Activated CD4-positive, CD25-positive, alpha-beta regulatory T cell treated with anti-CD3 and anti-CD28 coated beads, Interleukin-2, amount 50 U/mL, for 72 hours (primary cell): ENCODE results near the gene LRRC42.
"Not testable (repeated sequence)": the region's sequence is repeated elsewhere in the genome, so short reads cannot be mapped to it uniquely, and the experiment has no call there.

Experiments used
- DNase-seq: peaks from one replicate; pipeline ENCODE4 v3.0.0; 2021

Gene LRRC42

DNA sequence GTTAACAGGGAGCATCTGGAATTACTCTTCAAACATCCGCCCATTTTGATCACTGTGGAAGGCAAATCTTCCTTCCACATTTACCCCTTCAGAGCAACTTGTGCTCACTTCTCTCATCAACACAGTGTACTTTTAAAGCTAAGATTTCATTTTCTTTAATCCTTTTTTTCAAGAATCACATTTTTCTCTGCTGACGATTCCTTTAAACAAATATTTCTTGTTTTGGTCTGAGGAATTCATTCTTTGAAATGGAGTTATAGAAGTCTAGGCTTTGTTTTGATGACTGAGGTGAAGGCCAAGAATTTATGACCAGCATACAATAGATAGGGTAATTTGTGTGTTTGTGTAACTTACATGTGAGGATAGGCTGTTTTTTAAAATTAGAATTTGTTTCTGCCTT is 25.6 kb downstream of the LRRC42 start:
- DNase-seq = no peak

DNA sequence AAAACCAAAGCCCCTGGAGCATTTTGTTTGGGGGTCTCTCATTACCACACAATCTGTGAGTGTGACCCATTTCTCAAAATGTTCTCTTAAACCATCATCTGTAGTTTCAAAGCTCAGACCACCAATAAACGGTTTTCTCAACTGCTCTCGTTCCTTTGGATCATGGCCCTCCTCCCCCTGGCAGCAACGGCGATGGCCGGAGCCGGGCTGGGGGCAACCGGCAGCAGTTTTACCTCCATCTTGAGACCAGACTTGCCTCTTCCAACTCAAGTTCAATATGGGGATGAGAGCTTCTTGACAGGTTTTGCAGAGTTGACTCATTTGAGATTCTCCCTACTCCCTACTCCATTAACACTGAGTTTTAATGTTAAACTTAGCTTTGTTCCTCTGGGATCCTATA is 29.7 kb downstream of the LRRC42 start:
- DNase-seq = no peak

DNA sequence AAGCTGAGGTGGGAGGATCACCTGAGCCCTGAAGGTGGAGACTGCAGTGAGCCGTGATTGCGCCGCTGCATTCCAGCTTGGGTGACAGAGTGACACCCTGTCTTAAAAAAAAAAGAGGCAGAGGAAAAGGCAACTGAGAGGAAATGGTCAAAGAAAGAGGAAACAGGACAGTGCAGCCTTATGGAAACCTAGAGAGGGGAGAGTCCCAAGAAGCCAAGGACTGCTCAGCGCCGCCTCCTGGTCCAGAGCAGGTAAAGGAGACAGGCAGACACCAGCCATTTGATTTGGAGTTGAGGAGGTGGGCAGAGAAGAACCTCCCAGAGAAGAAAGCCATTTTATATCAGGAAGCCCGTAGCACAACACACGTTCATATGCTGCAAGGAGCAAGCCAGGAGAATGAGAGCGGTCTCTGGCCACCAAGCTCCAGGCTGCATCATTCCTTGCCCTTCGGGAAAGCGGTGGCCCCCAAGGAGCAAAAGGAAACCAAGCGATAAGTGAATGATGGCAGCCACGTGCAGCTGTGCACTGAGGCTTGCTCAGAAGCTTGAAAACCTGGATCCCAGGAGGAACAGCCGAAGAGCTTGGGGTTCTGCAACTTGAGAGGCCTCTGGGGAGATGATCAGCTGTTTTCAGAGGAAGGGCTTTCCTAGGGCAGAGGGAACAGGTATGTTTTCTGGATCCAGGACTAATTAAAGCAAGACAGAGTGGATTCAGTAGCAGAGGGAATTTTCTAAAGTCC is 33.7 kb downstream of the LRRC42 start:
- no peak for DNase-seq

DNA sequence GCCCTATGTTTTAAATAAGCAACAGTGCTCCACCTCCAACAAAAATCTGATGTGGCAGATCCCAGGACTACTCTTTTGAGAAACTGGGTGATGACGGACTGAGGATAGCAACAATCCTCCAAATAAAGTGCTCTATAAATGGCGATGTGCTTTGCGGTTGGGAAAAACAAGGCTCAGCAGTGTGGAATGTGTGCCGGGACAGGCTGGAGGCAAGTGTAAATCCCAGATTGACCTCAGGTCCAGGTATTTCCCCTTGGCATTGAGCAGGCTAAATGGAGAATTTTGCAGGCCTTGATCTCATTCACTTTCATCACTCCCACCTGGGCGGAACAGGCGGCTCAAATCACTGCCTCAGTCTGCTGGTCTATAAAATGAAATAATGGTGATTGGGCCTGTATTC is 35.1 kb downstream of the LRRC42 start:
- DNase-seq = no peak

DNA sequence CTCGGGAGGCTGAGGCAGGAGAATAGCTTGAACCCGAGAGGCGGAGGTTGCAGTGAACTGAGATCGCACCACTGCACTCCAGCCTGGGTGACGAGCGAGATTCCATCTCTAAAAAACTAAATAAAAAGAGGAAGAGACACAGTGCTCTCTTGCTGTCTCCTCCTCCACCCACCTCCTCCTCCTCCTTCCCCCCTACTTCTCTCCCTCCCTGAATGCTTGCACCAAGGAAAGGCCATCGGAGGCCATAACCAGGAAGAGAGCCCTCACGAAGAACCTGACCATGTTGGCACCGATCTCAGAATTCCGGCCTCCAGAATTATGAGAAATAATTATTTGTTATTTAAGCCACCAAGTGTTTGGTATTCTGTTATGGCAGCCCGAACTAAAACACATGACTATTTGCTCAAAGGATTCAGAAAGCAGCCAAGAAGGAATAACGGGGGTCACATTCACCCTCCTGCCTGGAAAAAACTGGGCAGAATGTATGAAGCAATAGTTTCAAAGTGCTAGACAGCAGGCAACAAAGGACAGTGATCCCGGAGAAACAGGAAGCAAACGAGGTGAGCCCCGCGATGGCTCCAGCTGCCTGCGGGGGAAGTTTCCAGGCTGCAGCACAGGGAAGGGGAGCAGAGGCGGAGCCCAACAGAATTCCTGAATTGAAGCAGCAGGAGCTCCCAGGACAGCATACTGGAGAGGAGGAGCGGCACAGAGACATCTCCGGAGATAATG is 36.0 kb downstream of the LRRC42 start:
- DNase-seq = no peak

DNA sequence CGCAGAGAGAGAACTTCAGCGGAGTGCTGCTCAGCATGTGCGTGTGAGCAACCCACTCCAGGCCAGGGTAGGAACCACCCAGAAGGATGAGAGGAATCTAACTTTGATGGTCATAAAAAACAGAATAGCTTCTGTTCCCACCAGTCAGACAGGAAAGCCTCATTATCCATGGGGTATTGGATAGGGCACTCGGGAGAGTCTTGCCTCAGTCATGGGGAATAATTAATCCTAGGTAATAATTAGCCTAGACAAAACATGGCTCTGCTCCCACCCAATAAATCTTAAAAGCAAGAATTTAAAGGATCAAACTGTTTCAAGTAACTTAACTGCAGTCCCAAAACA is 36.6 kb downstream of the LRRC42 start:
- no peak for DNase-seq

DNA sequence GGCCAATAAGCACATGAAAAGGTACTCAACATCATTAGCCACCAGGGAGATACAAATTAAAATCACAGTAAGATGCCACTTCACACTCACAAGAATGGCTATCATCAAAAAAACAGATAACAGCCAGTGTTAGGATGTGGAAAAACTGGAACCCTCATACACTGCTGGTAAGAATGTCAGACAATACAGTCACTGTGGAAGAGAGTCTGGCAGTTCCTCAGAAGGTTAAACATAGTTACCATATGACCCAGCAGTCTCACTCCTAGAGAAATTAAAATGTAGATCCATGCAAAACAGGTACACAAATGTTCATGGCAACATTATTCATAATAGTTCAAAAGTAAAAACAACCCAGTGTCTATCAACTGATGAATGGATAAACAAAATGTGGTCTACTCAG is 38.6 kb downstream of the LRRC42 start:
- no peak for DNase-seq

DNA sequence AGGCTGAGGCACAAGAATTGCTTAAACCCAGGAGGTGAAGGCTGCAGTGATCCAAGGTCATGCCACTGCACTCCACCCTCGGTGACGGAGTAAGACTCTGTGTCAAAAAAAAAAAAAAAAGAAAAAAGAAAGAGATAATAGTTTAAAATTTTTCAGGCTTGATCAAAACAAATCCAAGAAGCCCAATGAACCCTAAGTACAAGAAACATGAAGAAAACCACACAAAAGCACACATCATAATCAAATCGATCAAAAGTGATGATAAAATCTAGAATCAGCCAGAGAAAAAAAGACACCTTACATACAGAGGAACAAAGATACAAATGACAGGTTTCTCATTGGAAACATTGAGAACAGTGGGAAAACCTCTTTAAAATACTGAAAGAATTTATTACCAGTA is 40.3 kb downstream of the LRRC42 start:
- no peak for DNase-seq

DNA sequence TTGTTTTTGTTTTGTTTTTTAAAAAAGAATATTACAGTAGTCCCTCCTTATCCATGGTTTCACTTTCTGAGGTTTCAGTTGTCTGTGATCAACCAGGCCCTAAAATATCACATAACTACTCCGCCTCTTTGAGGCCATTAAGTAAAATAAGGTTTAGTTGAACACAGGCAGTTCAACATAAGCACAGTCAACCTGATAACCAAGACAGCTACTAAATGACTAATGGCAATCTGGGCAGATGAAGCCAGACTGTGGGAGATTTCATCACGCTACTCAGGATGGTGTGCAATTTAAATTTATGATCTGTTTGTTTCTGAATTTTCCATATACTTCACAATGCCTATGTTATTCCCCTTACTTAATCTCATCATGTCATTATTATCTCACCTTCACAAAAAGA is 41.7 kb downstream of the LRRC42 start:
- DNase-seq = no peak

DNA sequence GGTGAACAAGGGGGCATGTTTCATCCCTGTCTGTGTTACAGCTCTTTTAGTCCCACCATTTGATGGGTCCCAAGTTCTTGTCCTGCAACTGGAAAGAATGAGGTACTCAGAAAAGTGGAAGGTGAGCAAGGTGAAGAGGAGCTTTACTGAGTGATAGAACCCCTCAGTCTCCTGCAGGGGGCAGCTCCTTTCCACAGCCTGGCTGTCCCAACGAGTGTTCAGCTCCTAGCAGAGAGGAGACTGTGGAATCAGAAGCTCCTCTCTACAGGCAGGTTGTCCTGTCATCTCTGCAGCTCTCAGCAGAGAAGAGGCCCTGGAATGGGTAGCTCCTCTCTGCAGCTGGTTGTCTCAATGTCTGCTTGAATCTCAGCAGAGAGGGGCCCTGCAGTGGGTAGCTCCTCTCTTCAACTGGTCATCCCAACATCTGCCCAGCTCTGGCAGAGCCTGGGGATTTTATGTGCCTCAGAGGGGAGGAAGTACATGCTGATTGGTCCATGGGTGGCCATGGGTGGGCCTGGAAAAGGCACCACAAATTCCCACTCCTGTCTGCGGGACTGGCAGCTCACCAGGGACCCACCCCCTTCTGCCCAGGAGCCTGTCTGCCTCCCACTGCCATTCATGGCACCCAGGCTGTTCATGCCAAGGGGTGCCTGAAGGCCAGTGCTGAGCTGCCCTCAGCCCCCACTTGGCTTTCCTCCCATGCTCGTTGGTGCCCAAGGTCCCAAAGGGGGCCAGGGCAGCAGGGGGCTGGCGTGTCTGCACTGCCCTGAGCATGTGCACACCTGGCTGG is 46.1 kb downstream of the LRRC42 start:
- no peak for DNase-seq

DNA sequence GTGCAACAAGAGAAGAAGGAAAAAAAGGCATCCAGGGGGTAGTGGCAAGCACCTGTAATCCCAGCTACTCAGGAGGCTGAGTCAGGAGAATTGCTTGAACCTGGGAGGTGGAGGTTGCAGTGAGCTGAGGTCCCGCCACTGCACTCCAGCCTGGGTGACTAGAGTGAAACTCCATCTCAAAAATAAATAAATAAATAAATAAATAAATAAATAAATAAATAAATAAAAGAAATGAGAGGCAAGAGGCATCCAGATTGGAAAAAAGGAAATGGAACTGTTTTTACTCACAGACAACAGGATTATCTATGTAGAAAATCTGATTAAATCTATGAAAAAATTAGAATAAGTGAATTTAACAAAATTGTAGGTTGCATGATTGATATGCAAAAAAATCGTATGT is 48.4 kb downstream of the LRRC42 start:
- DNase-seq = not testable (repeated sequence)

DNA sequence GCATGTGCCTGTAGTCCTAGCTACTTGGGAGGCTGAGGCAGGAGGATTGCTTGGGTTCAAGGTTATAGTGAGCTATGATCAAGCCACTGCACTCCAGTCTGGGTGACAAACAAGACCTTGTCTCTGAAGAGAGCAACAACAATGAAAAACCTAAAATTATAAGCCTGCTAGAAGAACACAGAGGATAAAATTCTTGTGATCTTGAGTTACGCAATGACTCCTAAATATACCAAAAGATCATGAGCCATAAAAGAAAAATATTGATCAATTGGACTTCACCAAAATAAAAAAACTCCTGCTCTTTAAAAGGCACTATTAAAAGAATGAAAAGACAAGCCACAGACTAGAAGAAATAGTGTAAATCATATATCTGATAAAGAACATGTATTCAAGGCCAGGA is 49.5 kb downstream of the LRRC42 start:
- no peak for DNase-seq

DNA sequence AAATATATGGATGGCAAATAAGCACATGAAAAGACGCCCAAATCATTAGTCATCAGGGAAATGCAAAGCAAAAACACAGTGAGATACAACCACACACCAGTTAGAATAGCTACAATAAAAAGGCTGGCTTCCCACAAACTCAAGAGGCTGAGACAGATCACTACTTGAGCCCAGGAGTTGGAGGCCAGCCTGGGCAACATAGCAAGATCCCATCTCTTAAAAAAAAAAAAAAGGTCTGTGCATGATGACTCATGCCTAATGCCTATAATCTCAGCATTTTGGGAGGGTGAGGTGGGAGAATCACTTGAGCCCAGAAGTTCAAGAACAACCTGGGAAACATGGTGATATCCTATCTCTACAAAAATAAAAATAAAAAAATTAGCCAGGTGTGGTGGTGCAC is 52.1 kb downstream of the LRRC42 start:
- no peak for DNase-seq

DNA sequence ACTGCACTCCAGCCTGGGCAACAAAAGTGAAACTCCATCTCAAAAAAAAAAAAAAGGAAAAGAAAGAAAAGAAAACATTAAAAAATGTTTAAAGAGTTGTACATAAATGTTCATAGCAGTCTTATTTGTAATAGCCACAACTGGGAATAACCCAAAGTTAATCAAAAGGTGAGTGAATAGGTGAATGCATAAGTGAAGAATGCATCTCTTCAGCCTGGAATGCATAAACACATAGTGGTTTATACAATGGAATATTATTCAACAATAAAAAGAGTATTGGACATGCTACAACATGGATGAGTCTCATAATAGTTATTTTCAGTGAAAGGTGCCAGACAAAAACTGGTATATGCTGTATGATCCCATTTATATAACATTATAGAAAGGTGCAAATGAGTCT is 53.8 kb downstream of the LRRC42 start:
- DNase-seq = no peak

DNA sequence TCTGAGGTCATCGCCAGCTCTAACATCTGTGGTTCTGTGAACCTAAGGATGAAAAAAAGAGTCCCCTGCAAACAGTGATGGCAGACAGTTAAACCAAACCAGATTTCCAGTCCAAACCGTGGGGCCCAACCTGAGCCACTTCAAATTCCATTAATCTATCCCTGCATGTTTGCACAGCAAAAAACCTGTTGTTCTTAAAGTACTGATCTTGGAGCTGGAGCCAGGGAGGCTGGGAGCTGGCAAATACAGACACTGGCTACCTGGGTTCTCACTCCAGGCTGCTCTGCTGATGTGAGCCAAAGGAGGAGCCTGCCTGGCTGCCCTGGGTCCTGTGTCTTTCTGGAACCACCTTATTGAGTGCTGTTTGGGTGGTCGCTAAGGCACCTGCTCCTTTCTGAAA is 55.4 kb downstream of the LRRC42 start:
- no peak for DNase-seq

DNA sequence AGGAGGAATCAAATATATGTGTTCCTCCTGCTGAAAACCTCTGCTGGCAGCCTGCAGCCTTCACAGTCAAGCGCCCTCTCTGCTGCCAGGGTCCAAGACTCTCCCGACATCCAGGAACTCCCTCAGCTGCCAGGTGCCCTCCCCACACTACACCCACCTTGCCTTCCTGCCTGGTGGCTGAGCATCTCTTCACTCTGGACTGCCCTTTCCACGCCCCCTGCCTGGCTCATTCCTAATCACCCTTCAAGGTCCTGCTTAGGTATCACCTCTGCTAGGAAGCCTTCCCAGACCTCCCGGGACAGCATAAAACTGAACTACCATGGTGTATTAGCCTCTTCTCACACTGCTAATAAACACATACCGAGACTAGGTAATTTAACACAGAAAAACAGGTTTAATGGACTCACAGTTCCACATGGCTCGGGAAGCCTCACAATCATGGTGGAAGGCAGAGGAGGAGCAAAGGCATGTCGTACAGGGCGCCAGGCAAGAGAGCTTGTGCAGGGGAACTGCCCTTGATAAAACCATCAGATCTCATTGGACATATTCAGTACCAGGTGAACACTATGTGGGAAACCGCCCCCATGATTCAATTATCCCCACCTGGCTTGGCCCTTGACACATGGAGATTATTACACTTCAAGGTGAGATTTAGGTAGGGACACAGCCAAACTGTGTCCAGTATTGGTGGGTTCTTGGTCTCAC is 56.5 kb downstream of the LRRC42 start:
- no peak for DNase-seq

DNA sequence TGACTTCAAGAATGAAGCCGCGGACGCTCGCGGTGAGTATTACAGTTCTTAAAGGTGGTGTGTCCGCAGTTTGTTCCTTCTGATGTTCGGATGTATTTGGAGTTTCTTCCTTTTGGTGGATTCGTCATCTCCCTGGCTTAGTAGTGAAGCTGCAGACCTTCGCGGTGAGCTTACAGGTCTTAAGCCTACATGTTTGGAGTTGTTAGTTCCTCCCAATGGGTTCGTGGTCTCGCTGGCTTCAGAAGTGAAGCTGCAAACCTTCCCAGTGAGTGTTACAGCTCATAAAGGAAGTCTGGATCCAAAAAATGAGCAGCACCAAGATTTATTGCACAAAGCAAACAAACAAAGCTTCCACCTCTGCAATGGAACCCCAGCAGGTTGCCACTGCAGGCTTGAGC is 57.1 kb downstream of the LRRC42 start:
- DNase-seq = no peak

DNA sequence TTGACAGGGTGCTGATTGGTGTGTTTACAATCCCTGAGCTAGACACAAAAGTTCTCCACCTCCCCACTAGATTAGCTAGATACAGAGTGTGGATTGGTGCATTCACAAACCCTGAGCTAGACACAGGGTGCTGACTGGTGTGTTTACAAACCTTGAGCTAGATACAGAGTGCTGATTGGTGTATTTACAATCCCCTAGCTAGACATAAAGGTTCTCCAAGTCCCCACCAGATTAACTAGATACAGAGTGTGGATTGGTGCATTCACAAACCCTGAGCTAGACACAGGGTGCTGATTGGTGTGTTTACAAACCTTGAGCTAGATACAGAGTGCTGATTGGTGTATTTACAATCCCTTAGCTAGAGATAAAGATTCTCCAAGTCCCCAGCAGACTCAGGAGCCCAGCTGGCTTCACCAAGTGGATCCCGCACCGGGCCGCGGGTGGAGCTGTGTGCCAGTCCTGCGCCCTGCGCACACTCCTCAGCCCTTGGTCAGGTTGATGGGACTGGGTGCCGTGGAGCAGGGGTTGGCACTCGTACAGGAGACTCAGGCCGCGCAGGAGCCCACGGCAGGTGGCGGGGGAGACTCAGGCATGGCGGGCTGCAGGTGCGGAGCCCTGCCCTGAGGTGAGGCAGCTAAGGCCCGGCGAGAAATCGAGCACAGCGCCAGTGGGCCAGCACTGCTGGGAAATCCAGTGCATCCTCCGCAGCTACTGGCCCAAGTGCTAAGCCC is 57.8 kb downstream of the LRRC42 start:
- DNase-seq = not testable (repeated sequence)

DNA sequence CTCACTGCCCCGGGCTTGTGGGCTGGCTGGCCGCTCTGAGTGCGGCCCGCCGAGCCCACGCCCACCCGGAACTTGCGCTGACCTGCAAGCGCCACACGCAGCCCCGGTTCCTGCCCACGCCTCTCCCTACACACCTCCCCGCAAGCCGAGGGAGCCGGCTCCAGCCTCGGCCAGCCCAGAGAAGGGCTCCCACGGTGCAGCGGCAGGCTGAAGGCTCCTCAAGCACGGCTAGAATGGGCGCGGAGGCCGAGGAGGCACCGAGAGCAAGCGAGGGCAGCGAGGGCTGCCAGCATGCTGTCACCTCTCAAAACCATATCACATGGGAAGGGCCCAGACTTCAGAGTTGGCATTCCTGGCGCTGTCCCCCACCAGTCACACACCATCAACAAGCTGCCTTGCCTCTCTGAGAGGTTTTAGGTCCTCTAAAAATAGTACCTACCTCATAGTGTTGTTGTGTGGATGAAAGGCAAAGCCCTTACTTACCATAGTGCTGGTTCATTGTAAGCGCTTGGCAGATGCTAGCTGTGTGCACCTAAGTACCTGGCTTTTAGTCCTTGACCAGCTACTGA is 58.4 kb downstream of the LRRC42 start:
- no peak for DNase-seq

DNA sequence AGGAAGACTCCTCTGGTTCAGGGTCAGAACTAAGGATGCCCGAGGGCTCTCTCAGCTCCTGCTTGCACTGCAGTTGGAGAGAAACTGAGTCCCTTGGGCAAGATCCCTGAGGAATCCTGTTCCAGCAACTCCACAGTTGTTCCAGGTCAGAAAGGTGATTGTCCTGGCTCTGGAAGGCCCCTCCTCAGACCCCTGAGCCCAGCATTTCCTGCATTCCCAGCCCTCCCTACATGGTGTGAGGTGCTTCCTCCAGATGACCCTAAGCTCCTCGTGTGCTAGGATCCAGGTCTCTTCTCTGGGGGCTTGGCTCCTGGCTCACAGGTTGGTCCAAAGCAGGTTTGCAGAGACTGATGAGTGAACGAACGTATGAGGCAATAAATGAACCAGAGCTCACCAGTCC is 60.4 kb downstream of the LRRC42 start:
- DNase-seq = no peak

DNA sequence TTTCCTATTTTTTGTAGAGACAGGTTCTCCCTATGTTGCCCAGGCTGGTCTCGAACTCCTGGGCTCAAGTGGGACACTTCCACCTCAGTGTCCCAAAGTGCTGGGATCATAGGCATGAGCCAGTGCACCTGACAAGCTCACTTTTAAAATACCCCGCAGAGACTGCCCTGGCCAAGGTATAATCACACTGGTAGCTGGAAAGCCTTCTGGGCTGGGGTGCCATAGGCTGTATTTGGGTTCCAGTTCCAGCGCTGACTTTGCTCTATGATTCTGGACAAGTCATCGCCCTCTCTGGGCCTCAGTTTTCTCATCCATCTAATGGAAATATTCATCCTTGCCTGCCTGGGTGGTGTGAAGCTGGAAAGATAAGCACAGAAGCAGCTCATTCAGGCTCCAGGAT is 61.5 kb downstream of the LRRC42 start:
- DNase-seq = no peak

DNA sequence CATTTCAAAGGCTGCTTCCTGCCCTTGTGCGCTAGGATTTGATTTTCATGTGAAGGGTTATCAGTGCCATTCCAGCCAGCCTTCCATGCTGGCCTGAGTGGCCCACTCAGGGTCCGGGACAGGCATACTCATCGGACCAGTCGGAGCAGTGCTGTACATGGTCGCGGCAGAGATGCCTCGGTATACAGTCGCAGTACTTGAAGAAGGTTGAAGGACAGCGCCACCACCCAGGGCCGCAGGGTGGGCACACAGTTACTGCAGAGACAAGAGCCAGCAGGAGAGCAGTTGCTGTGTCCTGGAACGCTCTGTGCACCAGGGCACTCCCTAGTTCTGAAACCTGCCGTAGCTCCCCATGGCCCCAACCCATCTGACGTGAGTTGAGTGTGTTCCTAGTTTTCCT is 62.7 kb downstream of the LRRC42 start:
- DNase-seq = no peak
